HUES64 (cell line): Measurements from ENCODE around the gene LHPP.

Experiments
- H3K27ac ChIP-seq: 2 replicates; pipeline ENCODE4 v1.7.0; 2013; ENCODE audit warnings: low read depth, low read length, inconsistent platforms
- H3K27me3 ChIP-seq: 2 replicates; pipeline ENCODE4 v1.6.1; 2013; ENCODE audit warnings: mild to moderate bottlenecking, low read length; ENCODE audit not compliant: insufficient read depth
- H3K36me3 ChIP-seq: 2 replicates; pipeline ENCODE4 v1.6.1; 2013; ENCODE audit warnings: mild to moderate bottlenecking, low read length; ENCODE audit not compliant: insufficient read depth
- H3K4me1 ChIP-seq: 2 replicates; pipeline ENCODE4 v1.6.1; 2013; ENCODE audit warnings: mild to moderate bottlenecking, low read length, moderate library complexity; ENCODE audit not compliant: insufficient read depth
- H3K4me3 ChIP-seq: 2 replicates; pipeline ENCODE4 v1.5.1; 2013; ENCODE audit warnings: mild to moderate bottlenecking, low read length, moderate library complexity
- H3K9ac ChIP-seq: 2 replicates; pipeline ENCODE4 v1.6.1; 2013; ENCODE audit warnings: mild to moderate bottlenecking, low read depth, low read length
- H3K9me3 ChIP-seq: 2 replicates; pipeline ENCODE4 v1.6.1; 2013; ENCODE audit warnings: low read depth, low read length; ENCODE audit not compliant: insufficient read depth
- WGBS: fragments of 150-250, 120-280 bp; methylation state at CpG from one replicate; pipeline ENCODE4 v1.1.7; 2013; ENCODE audit warnings: missing lambda C conversion rate; 5-methylcytosine and 5-hydroxymethylcytosine counted together

The LHPP gene

DNA sequence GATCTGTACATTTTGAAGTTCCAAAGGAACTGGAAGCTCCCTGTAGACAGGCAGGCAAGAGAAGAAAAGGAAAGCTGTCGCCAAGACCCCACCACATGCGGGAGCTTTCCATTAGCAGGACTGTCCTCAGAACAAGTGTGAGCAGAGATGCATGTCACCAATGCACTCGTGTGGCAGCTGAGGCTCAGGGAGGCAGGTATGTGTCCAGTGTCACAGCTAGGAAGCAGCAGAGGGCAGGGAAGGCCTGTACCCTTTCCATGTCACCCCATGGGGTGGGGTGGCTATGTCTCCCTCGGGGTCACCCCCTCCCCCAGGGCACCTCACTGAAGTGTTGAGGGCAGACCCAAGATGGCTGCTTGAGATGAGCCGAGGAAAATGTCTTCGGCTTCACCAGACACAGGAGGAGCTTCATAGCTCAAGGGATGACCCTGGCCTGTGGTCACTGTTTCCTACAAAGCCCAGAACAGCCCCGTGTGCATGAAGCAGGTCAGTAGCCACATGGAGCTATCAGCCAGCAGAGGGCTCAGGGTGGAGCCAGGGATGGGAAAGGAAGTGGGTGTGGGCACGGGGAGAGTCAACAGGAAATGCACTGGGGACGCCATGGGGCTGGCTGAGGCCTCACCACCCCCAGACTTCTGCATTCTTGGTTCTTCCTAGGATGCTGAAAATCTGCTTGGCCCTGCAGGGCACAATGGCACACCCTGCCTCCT lies 186.0 kb downstream of the LHPP start:
- no peak overlapping the region for H3K9ac ChIP-seq
- no peak overlapping the region for H3K27ac ChIP-seq
- 87% methylated on average over 9 of the region's 9 CpGs for WGBS
- no peaks in the 10 kb centered on the region for H3K27me3 ChIP-seq
- peaks cover 10% of the 10 kb centered on the region for H3K4me1 ChIP-seq
- H3K36me3 ChIP-seq = no peaks in the 10 kb centered on the region
- H3K9me3 ChIP-seq = no peaks in the 10 kb centered on the region
- no peak overlapping the region for H3K4me3 ChIP-seq

DNA sequence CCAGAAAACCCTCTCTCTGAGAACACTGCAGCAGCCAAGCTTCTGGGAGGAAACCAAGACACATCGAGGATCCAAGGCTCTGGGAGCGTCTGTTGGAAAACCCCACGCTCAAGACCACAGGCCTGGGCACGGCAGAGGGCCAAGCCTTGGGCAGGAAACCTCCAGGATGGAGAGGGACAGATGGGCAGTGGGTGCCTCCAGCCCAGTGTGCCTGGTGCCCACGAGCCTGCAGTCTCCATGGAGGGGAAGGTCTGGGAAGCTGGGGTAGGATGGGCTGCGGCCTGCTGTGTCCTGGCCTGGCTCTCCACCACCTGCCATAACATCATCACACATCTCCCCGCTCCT lies 186.5 kb downstream of the LHPP start:
- Histone ChIP-seq H3K27me3 (no peaks in the 10 kb centered on the region), H3K27ac (no peak overlapping the region), H3K4me3 (no peak overlapping the region), H3K4me1 (peaks cover 10% of the 10 kb centered on the region), H3K9ac (no peak overlapping the region), H3K36me3 (no peaks in the 10 kb centered on the region), H3K9me3 (no peaks in the 10 kb centered on the region)
- 93% methylated on average over 6 of the region's 7 CpGs for WGBS

GRCh38 chr10:124648738-124649137 lies 187.1 kb downstream of the LHPP start:
- no peak overlapping the region for H3K27ac ChIP-seq
- no peak overlapping the region for H3K9ac ChIP-seq
- H3K9me3 ChIP-seq = no peaks in the 10 kb centered on the region
- H3K4me3 ChIP-seq = no peak overlapping the region
- no peaks in the 10 kb centered on the region for H3K36me3 ChIP-seq
- WGBS = 93% methylated on average over 9 of the region's 9 CpGs
- H3K4me1 ChIP-seq = peaks cover 10% of the 10 kb centered on the region
- no peaks in the 10 kb centered on the region for H3K27me3 ChIP-seq

GRCh38 chr10:124649214-124649613 lies 187.6 kb downstream of the LHPP start:
- Histone ChIP-seq H3K9ac (no peak overlapping the region), H3K4me3 (no peak overlapping the region), H3K36me3 (no peaks in the 10 kb centered on the region), H3K27me3 (no peaks in the 10 kb centered on the region), H3K4me1 (peaks cover 10% of the 10 kb centered on the region), H3K9me3 (no peaks in the 10 kb centered on the region), H3K27ac (no peak overlapping the region)
- WGBS = 68% methylated on average over 5 of the region's 5 CpGs

DNA sequence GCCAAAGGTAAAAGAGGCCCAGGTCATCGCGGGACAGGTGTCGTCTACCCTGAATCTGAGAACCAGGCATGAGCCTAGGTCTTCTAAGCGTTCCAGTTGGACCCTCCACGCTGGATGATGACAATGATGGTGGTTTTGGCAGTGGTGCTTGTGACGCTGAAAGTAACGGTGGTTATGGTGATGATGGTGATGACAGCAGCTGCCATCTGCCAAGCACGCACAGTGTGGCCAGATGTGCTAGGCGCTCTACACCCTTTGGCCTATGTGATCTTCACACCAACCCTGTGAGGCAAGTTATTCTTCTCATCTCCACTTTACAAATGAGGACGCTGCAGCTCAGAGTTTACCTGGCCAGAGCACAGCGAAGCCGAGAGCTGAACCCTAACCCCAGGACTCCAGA lies 188.6 kb downstream of the LHPP start:
- Histone ChIP-seq H3K27me3 (no peaks in the 10 kb centered on the region), H3K4me1 (peaks cover 10% of the 10 kb centered on the region), H3K27ac (peak overlapping the region; percentile 66), H3K4me3 (no peak overlapping the region), H3K36me3 (no peaks in the 10 kb centered on the region), H3K9me3 (no peaks in the 10 kb centered on the region), H3K9ac (no peak overlapping the region)
- 93% methylated on average over 12 of the region's 12 CpGs for WGBS

DNA sequence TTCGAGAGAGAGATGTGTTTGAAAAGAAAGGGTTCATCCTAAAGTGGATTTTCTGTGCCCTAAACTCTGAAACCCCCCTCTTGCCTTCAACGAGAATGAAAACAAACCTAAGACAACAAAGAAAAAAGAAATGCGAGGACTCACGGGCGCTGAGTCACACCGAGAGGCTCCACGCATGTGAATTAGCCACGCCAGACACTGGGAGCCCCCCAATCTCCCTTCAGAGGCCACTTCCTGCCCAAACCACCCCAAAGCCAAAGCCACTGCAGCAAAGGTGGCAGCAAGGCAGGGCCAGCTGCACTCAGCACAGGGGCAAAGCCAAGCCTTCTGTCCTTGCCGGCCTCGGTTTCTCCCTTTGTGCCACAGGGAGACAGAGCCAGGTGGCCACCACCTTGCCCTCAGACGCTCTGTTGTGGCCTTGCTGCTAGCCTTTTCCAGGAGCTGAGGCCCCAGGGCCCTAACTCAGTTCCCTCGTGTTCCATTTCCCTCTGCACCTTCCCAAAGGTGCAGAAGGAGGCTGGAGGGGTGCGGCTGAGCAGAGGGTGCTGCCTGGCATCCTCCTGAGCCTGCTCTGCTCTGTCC lies 189.3 kb downstream of the LHPP start:
- peaks cover 10% of the 10 kb centered on the region for H3K4me1 ChIP-seq
- no peaks in the 10 kb centered on the region for H3K9me3 ChIP-seq
- peak overlapping the region; percentile 66 for H3K27ac ChIP-seq
- H3K36me3 ChIP-seq = no peaks in the 10 kb centered on the region
- 66% methylated on average over 12 of the region's 13 CpGs for WGBS
- no peaks in the 10 kb centered on the region for H3K27me3 ChIP-seq
- no peak overlapping the region for H3K4me3 ChIP-seq
- H3K9ac ChIP-seq = no peak overlapping the region

DNA sequence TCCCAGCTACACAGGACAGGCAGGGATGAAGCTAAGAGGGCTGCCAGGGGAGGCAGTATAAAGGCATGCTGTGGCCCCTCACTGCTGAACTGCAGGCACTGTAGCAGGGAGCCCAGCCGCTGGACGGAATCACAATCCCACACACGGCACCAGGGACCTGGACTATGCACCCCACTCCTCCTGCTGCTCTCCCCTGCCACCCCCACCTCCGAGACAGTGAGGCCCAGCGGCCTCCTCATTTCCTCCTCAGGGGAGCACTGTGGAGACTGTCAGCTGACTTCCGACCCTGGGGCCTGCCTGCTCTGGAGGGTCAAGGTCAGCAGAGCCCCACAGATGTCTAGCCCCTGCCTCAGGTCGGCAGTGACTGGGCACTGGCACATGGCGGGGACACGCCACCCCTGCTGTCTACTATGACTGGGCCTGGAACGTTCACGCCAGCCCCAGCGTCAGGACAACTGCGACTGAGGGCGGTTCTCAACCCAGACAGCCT lies 189.8 kb downstream of the LHPP start:
- Histone ChIP-seq H3K27ac (peak overlapping the region; percentile 66), H3K4me1 (peaks cover 10% of the 10 kb centered on the region)

DNA sequence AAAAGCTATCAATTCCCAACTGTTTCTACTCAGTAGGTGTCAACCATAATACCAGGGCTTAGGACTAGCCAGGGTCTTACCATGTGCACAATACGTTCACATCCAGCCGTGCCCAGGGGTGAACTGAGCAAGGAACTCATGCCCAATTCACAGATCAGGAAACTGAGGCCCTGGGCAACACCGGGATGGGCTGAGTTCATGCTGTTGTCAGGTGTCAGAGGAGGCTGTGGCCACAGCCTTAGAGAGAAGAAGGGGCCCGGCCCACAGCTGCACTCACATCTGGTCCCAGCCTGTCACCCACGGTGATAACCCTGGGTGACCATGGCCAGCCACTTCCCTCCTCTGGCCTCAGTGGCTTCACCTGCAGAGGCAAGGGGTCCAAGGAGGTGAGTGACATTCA lies 190.6 kb downstream of the LHPP start:
- peaks cover 10% of the 10 kb centered on the region for H3K4me1 ChIP-seq
- no peaks in the 10 kb centered on the region for H3K27me3 ChIP-seq
- H3K36me3 ChIP-seq = no peaks in the 10 kb centered on the region
- no peaks in the 10 kb centered on the region for H3K9me3 ChIP-seq
- H3K4me3 ChIP-seq = no peak overlapping the region
- H3K27ac ChIP-seq = no peak overlapping the region
- H3K9ac ChIP-seq = no peak overlapping the region
- WGBS = 97% methylated on average over 5 of the region's 5 CpGs

More for the DNA sequence above, 189.8 kb downstream of the LHPP start:
- H3K4me3 ChIP-seq = no peak overlapping the region
- no peaks in the 10 kb centered on the region for H3K9me3 ChIP-seq
- H3K27me3 ChIP-seq = no peaks in the 10 kb centered on the region
- H3K36me3 ChIP-seq = no peaks in the 10 kb centered on the region
- 92% methylated on average over 14 of the region's 14 CpGs for WGBS
- H3K9ac ChIP-seq = no peak overlapping the region

DNA sequence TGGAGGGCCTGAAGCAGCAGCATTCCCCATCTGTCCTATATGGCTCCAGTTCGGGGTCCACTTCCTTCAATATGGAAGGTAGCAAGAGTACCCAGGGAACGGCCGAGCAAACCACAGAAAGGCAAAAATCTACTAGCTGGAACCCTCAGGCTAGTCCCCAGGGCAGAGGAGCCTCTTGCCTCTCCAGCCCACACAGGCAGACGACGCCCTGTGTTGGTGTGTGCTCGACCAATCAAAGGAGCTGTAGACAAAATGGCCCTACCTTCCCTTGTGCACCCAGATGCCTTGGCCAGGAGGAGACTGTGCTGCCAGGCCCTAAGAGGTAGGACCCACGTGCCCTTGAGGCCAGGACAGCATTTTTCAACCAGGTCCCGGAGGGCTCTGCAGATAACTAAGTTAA lies 191.1 kb downstream of the LHPP start:
- H3K27me3 ChIP-seq = no peaks in the 10 kb centered on the region

DNA sequence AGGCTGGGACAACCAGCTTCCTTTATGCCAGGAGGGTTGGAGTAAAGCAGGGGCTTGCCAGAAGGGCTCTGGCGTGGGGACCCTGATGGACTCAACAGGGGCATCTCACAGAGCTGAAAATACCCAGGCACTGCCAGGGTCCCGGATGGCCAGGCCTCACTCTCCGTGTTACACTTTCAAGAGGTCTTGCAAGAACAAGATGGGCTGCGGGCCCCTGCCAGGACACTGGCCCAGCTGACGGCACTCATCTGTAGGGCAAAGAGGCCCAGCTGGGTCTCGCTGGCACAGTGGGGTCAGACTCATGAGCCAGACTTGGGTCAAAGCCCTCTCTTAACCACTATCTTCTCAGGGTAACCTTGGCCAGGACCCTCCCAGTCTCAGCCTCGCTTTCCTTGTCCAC lies 191.7 kb downstream of the LHPP start:
- 79% methylated on average over 7 of the region's 7 CpGs for WGBS

More for the DNA sequence above, 191.1 kb downstream of the LHPP start:
- H3K9ac ChIP-seq = no peak overlapping the region
- no peak overlapping the region for H3K27ac ChIP-seq
- peaks cover 10% of the 10 kb centered on the region for H3K4me1 ChIP-seq
- H3K4me3 ChIP-seq = no peak overlapping the region
- no peaks in the 10 kb centered on the region for H3K36me3 ChIP-seq
- 94% methylated on average over 8 of the region's 8 CpGs for WGBS
- no peaks in the 10 kb centered on the region for H3K9me3 ChIP-seq

DNA sequence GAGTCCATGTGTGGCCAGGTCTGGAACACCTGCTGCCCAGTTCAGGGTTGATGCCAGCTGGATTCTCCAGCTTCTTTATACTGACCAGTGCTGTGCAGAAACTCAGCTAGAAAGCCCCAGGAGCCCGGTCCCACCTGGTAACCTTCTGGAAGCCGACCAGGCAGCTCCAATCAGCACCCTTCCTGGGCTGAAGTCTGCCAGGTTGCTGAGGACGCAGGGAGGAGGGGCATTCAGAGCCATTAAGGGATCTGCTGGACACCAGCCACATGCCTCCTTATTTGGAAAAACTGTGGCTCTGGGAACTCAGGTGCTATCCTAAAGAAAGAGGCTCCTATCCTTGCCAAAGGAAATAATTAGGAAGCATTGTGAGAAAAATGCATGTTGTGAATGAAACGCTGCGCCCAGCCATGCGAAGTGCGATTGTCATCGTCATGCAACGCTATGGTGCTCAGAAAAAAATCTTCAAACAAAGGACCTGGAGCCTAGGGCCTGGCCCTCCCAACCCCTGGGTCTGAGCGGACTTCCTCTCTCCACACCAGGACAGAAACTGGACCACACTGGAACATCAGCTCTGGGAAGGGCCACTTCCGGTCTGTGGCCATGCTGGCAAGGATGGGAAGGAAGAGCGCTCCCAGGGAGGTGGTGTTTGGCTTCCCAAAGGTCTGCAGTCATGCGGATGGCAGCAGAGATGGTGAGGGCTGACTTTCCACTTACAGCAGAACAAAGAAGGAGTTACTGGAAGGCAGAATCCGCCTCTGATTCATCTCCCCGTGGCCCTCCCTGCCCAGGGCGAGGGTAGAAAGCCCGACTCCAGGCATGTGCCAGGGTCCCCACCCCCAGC lies 192.4 kb downstream of the LHPP start:
- Histone ChIP-seq H3K4me1 (peaks cover 10% of the 10 kb centered on the region), H3K27me3 (no peaks in the 10 kb centered on the region), H3K4me3 (no peak overlapping the region), H3K9ac (no peak overlapping the region), H3K36me3 (no peaks in the 10 kb centered on the region), H3K9me3 (no peaks in the 10 kb centered on the region), H3K27ac (no peak overlapping the region)
- 91% methylated on average over 16 of the region's 17 CpGs for WGBS

More for the DNA sequence above, 191.7 kb downstream of the LHPP start:
- H3K9ac ChIP-seq = no peak overlapping the region
- peaks cover 10% of the 10 kb centered on the region for H3K4me1 ChIP-seq
- no peak overlapping the region for H3K27ac ChIP-seq
- no peaks in the 10 kb centered on the region for H3K36me3 ChIP-seq
- no peaks in the 10 kb centered on the region for H3K27me3 ChIP-seq
- no peak overlapping the region for H3K4me3 ChIP-seq
- H3K9me3 ChIP-seq = no peaks in the 10 kb centered on the region
